HepG2 (cell line): ENCODE results near the gene NMNAT3. TPM values are rescaled to one million over a fixed set of nuclear protein-coding genes. Genes with fewer than 3 reads are reported as not detected.

Experiments
- ATAC-seq: fragments of 200-7000 bp; cut with Tn5 transposase; 3 replicates; pipeline ENCODE4 v1.9.1; 2020; ENCODE audit warnings: mild to moderate bottlenecking, moderate library complexity
- BruUV-seq: library from RNA; stranded (reverse); fragments of 400-500 nt; replicated peaks from 2 replicates; lab custom pipeline; 2021; lab: Mats Ljungman, UMichigan
- CTCF ChIA-PET: fragments of 300-600 bp; formaldehyde crosslinking; extraction: SDS; loops from one replicate; lab custom pipeline; 2021; ENCODE audit warnings: low total read pairs, inconsistent platforms, low intra/inter-chr PET ratio; lab: Yijun Ruan, JAX
- POLR2A ChIA-PET: fragments of 350-600 bp; sonication (Branson Sonifier 250); formaldehyde crosslinking; loops from one replicate; lab custom pipeline; 2020; ENCODE audit warnings: antibody characterized with exemption, inconsistent platforms; lab: Yijun Ruan, JAX
- DNase-seq: peaks from one replicate; pipeline ENCODE4 v3.0.0-alpha.2; 2015; ENCODE audit warnings: low spot score
- FAIRE-seq: peaks from 3 replicates; lab custom pipeline; 2011; peaks lifted over from hg19 to GRCh38; lab: Jason Lieb, UNC
- H2AFZ ChIP-seq: one replicate; pipeline ENCODE4 v1.6.1; 2011; ENCODE audit warnings: low read length, inconsistent platforms
- H3K27ac ChIP-seq: fragments of 300-600 bp; 3 replicates; pipeline ENCODE4 v1.8.0; 2011; ENCODE audit warnings: mixed run types, mild to moderate bottlenecking, mixed read lengths, low read length, inconsistent platforms; ENCODE audit not compliant: insufficient read depth; ENCODE audit errors: extremely low read length
- H3K27me3 ChIP-seq, 2 experiments: fragments of 200-600 bp in 1 of 2; 2 replicates in 1 of 2; 3 replicates in 1 of 2; pipeline versions ENCODE4 v1.6.0 to v1.8.0; 2011; ENCODE audit warnings: low read length in 2 of 2, mild to moderate bottlenecking in 2 of 2, moderate library complexity in 2 of 2, inconsistent platforms in 1 of 2; ENCODE audit not compliant: insufficient read depth in 2 of 2, control insufficient read depth in 1 of 2
- H3K36me3 ChIP-seq, 2 experiments: fragments of 200-600 bp in 1 of 2; replicated peaks in 1 of 2; 2 replicates in 1 of 2; 3 replicates in 1 of 2; pipeline versions ENCODE4 v1.5.1 to v1.8.0; 2011; ENCODE audit warnings: low read length in 2 of 2, inconsistent platforms in 1 of 2; ENCODE audit not compliant: insufficient read depth in 2 of 2, control insufficient read depth in 1 of 2
- H3K4me1 ChIP-seq: 2 replicates; pipeline ENCODE4 v1.5.1; 2012; ENCODE audit warnings: low read length, inconsistent platforms; ENCODE audit not compliant: insufficient read depth
- H3K4me2 ChIP-seq: 2 replicates; pipeline ENCODE4 v1.6.0; 2011; ENCODE audit warnings: low read depth, low read length, inconsistent platforms
- H3K4me3 ChIP-seq, 3 experiments: fragments of 200-600 bp in 1 of 3; sonication (generic), shearing (Covaris generic) in 1 of 3; replicated peaks in 1 of 3; 2 replicates each; pipeline ENCODE4 v1.5.1; 2011 to 2016; ENCODE audit warnings: low read length in 3 of 3, inconsistent platforms in 2 of 3, low read depth in 2 of 3, mild to moderate bottlenecking in 2 of 3, control low read depth in 1 of 3, mixed read lengths in 1 of 3; ENCODE audit not compliant: insufficient read depth in 1 of 3
- H3K79me2 ChIP-seq: one replicate; pipeline ENCODE4 v1.6.1; 2011; ENCODE audit warnings: low read length, inconsistent platforms; ENCODE audit not compliant: insufficient read depth
- H3K9ac ChIP-seq: 2 replicates; pipeline ENCODE4 v1.6.0; 2011; ENCODE audit warnings: mild to moderate bottlenecking, low read depth, low read length, inconsistent platforms; ENCODE audit not compliant: insufficient read depth
- H3K9me3 ChIP-seq: 2 replicates; pipeline ENCODE4 v1.5.1; 2012; ENCODE audit warnings: mild to moderate bottlenecking, low read length
- H4K20me1 ChIP-seq: 2 replicates; pipeline ENCODE4 v1.6.0; 2011; ENCODE audit warnings: inconsistent platforms, mild to moderate bottlenecking, low read length, moderate library complexity; ENCODE audit not compliant: insufficient read depth
- GMEB1 ChIP-seq: sonication (generic); formaldehyde crosslinking; IDR thresholded peaks from 2 replicates; pipeline ENCODE4 v1.5.1; 2020; ENCODE audit warnings: missing genetic modification reagents, mild to moderate bottlenecking, borderline replicate concordance
- GMEB2 ChIP-seq: IDR thresholded peaks from 2 replicates; pipeline ENCODE4 v1.6.1; 2016; ENCODE audit warnings: missing biosample characterization, missing genetic modification reagents, low read depth
- NFE2 ChIP-seq: sonication (generic); formaldehyde crosslinking; IDR thresholded peaks from 2 replicates; pipeline ENCODE4 v1.4.0; 2020; ENCODE audit warnings: missing genetic modification reagents
- YEATS4 ChIP-seq: sonication (generic); formaldehyde crosslinking; IDR thresholded peaks from 2 replicates; pipeline ENCODE4 v1.4.0; 2020; ENCODE audit warnings: missing genetic modification reagents, borderline replicate concordance
- ZNF253 ChIP-seq: sonication (generic); formaldehyde crosslinking; IDR thresholded peaks from 2 replicates; pipeline ENCODE4 v1.8.0; 2022; ENCODE audit warnings: mild to moderate bottlenecking, missing genetic modification reagents, borderline replicate concordance
- ZNF256 ChIP-seq: sonication (generic); formaldehyde crosslinking; conservative IDR thresholded peaks from 2 replicates; pipeline ENCODE4 v1.4.0; 2020; ENCODE audit warnings: missing genetic modification reagents
- ZNF282 ChIP-seq: fragments of 450-650 bp; IDR thresholded peaks from 2 replicates; pipeline ENCODE4 v1.6.1; 2018; ENCODE audit not compliant: partially characterized antibody
- WGBS: methylation state at CpG from one replicate; pipeline ENCODE4 v1.1.6; 2017; ENCODE audit warnings: low lambda C conversion rate; 5-methylcytosine and 5-hydroxymethylcytosine counted together
- in situ Hi-C: cut with HindIII; loops from 2 replicates; pipeline ENCODE4 v1.10.0; 2017; ENCODE audit warnings: low pct_unique_long_range_greater_than_20kb; ENCODE audit not compliant: extremely low pct_ligation_motif_present
- intact Hi-C: fragments of 100-400 bp; cut with micrococcal nuclease; formaldehyde crosslinking; loops from one replicate; pipeline ENCODE4 v1.10.0; 2022; ENCODE audit not compliant: unreplicated experiment
- polyA plus RNA-seq, 8 experiments: library from polyadenylated mRNA; depleted of rRNA in 3 of 8; stranded (reverse) in 7 of 8; unstranded in 1 of 8; fragments of >200 nt; fragmentation: Illumina TruSeq in 4 of 8; extraction: Trizol in 4 of 8; gene quantifications; 2 replicates each; pipeline versions ENCODE4 v1.2.1 to v1.2.3, GENCODE V29; 2011 to 2016; ENCODE audit warnings: low read depth in 4 of 8, missing spikeins in 1 of 8, mixed read lengths in 1 of 8; ENCODE audit not compliant: insufficient read depth in 1 of 8
- total RNA-seq, 5 experiments: library from RNA; depleted of rRNA; stranded (reverse); fragments of >200 nt; fragmentation: Illumina TruSeq; extraction: Trizol; gene quantifications; 2 replicates each; pipeline ENCODE4 v1.2.3, GENCODE V29; 2016; ENCODE audit warnings: low read depth in 1 of 5

NMNAT3 gene
- total and polyA plus RNA-seq, 2 of the 13 experiments (the other 11 are each of a cell fraction or from before 2014, with no cell fraction given): 6.1 to 7.0 TPM

GRCh38 chr3:139597947-139598346 is 79.8 kb downstream of the NMNAT3 start:
- DNase-seq: no peak
- no peak for ATAC-seq
- H3K27me3 ChIP-seq: no peaks in the 10 kb centered on the region
- in situ Hi-C loops: no loop called here
- BruUV-seq: no TSS peak
- H3K79me2 ChIP-seq: no peaks in the 10 kb centered on the region
- no peak overlapping the region for H3K27ac ChIP-seq
- no peak overlapping the region for H2AFZ ChIP-seq
- TF ChIP-seq GMEB2 (CRISPR knock-in tag) (no peak), ZNF282 (no peak), ZNF253 (CRISPR knock-in tag) (no peak), GMEB1 (CRISPR knock-in tag) (no peak), YEATS4 (CRISPR knock-in tag) (no peak), NFE2 (CRISPR knock-in tag) (no peak), ZNF256 (no peak)
- no peaks in the 10 kb centered on the region for H3K36me3 ChIP-seq
- no peak for FAIRE-seq
- H3K9ac ChIP-seq: no peak overlapping the region
- no peak overlapping the region for H3K4me2 ChIP-seq
- ChIA-PET POLR2A (no interaction called here), CTCF (no interaction called here)
- intact Hi-C loops: no loop called here
- no peak overlapping the region for H3K4me3 ChIP-seq
- no peaks in the 10 kb centered on the region for H3K9me3 ChIP-seq
- H4K20me1 ChIP-seq: no peaks in the 10 kb centered on the region
- 38% methylated on average over 1 of the region's 1 CpG for WGBS
- H3K4me1 ChIP-seq: no peaks in the 10 kb centered on the region
